B cell (primary cell): ENCODE data around the gene NUP210. TPM values are rescaled to one million over a fixed set of nuclear protein-coding genes. Genes with fewer than 3 reads are reported as not detected.

ENCODE experiments used
- ATAC-seq: fragments of 200-7000 bp; cut with Tn5 transposase; one replicate; pipeline ENCODE4 v1.10.0; 2021; ENCODE audit warnings: low read depth, mild to moderate bottlenecking, moderate number of reproducible peaks, moderate library complexity
- CTCF ChIA-PET: fragments of 350-600 bp; sonication (Branson Sonifier 250); formaldehyde crosslinking; loops from one replicate; lab custom pipeline; 2021; ENCODE audit warnings: antibody characterized with exemption, inconsistent platforms; lab: Charles Lee
- POLR2A ChIA-PET: fragments of 350-600 bp; sonication (Branson Sonifier 250); formaldehyde crosslinking; loops from one replicate; lab custom pipeline; 2021; ENCODE audit warnings: antibody characterized with exemption; lab: Charles Lee
- DNase-seq: peaks from one replicate; pipeline ENCODE4 v3.0.0; 2013
- H2AFZ ChIP-seq: 2 replicates; pipeline ENCODE4 v1.6.1; 2012; ENCODE audit warnings: mild to moderate bottlenecking, low read depth, low read length; ENCODE audit not compliant: insufficient read depth, poor library complexity, severe bottlenecking
- H3K27ac ChIP-seq, 2 donors: 1 replicate in 1 of 2; 2 replicates in 1 of 2; pipeline ENCODE4 v1.5.1; 2012 to 2013; ENCODE audit warnings: low read length in 2 of 2, mild to moderate bottlenecking in 2 of 2, moderate library complexity in 1 of 2
- H3K27me3 ChIP-seq, 4 experiments: fragments of 200-600 bp in 1 of 4; sonication (generic) in 1 of 4; replicated peaks in 1 of 4; 1 replicate in 2 of 4; 2 replicates in 2 of 4; pipeline versions ENCODE4 v1.6.1 to v1.7.0; 2013 to 2016; ENCODE audit warnings: low read length in 3 of 4, mild to moderate bottlenecking in 2 of 4, mixed read lengths in 1 of 4, moderate library complexity in 1 of 4; ENCODE audit not compliant: insufficient read depth in 4 of 4, control insufficient read depth in 3 of 4; ENCODE audit errors: control extremely low read depth in 1 of 4
- H3K36me3 ChIP-seq, 2 experiments: replicated peaks in 1 of 2; 1 replicate in 1 of 2; 2 replicates in 1 of 2; pipeline versions ENCODE4 v1.6.1 to v1.7.1; 2013; ENCODE audit warnings: low read length in 1 of 2; ENCODE audit not compliant: insufficient read depth in 2 of 2, control insufficient read depth in 1 of 2; ENCODE audit errors: control extremely low read depth in 1 of 2, extremely low read depth in 1 of 2
- H3K4me1 ChIP-seq, 2 donors: fragments of 200-600 bp in 1 of 2; sonication (generic) in 1 of 2; 1 replicate in 1 of 2; 2 replicates in 1 of 2; pipeline versions ENCODE4 v1.5.1 to v1.6.1; 2013 to 2017; ENCODE audit warnings: low read length in 2 of 2; ENCODE audit not compliant: control insufficient read depth in 2 of 2, insufficient read depth in 2 of 2
- H3K4me2 ChIP-seq: replicated peaks from 2 replicates; pipeline ENCODE3; 2012; ENCODE audit warnings: mild to moderate bottlenecking, low read depth, low read length; ENCODE audit not compliant: poor library complexity, severe bottlenecking
- H3K4me3 ChIP-seq, 5 experiments: fragments of 200-600 bp in 1 of 5; sonication (generic) in 1 of 5; 1 replicate in 3 of 5; 2 replicates in 2 of 5; pipeline versions ENCODE4 v1.5.1 to v1.7.0; 2011 to 2016; ENCODE audit warnings: low read length in 4 of 5, mild to moderate bottlenecking in 4 of 5, low read depth in 2 of 5, control low read depth in 1 of 5, moderate library complexity in 1 of 5; ENCODE audit not compliant: insufficient read depth in 1 of 5; ENCODE audit errors: control extremely low read depth in 1 of 5, extremely low read depth in 1 of 5
- H3K79me2 ChIP-seq: fragments of 200-600 bp; sonication (generic); one replicate; pipeline ENCODE4 v1.6.0; 2016; ENCODE audit warnings: low read length; ENCODE audit not compliant: control insufficient read depth, insufficient read depth
- H3K9ac ChIP-seq: fragments of 200-600 bp; sonication (generic); 2 replicates; pipeline ENCODE4 v1.6.1; 2017; ENCODE audit warnings: mild to moderate bottlenecking, low read length, moderate library complexity
- H3K9me3 ChIP-seq, 3 donors: one replicate each; pipeline versions ENCODE4 v1.6.1 to v1.7.1; 2013; ENCODE audit warnings: low read length in 2 of 3; ENCODE audit not compliant: control insufficient read depth in 2 of 3, insufficient read depth in 1 of 3; ENCODE audit errors: control extremely low read depth in 1 of 3
- H4K20me1 ChIP-seq: 2 replicates; pipeline ENCODE4 v1.6.0; 2012; ENCODE audit warnings: mild to moderate bottlenecking, low read length; ENCODE audit not compliant: insufficient read depth, control insufficient read depth, poor library complexity, severe bottlenecking
- H3K27ac Mint-ChIP-seq: one replicate; pipeline ENCODE4 v1.8.0; 2021; ENCODE audit warnings: mixed read lengths
- H3K27me3 Mint-ChIP-seq: one replicate; pipeline ENCODE4 v1.8.0; 2021; ENCODE audit warnings: mixed read lengths
- H3K4me1 Mint-ChIP-seq: one replicate; pipeline ENCODE4 v1.8.0; 2021; ENCODE audit warnings: mixed read lengths
- H3K4me3 Mint-ChIP-seq: one replicate; pipeline ENCODE4 v1.8.0; 2021; ENCODE audit warnings: mixed read lengths
- H3K9me3 Mint-ChIP-seq: one replicate; pipeline ENCODE4 v1.8.0; 2022; ENCODE audit warnings: mixed read lengths; ENCODE audit not compliant: insufficient read depth
- CTCF ChIP-seq: fragments of 200-600 bp; IDR thresholded peaks from one replicate; pipeline ENCODE4 v1.8.0; 2022; ENCODE audit warnings: antibody characterized with exemption, mild to moderate bottlenecking
- EZH2 ChIP-seq: IDR thresholded peaks from 2 replicates; pipeline ENCODE4 v1.6.1; 2012; ENCODE audit warnings: borderline replicate concordance, low read depth, mild to moderate bottlenecking, moderate library complexity, low read length; ENCODE audit not compliant: insufficient read depth, poor library complexity, severe bottlenecking
- WGBS: methylation state at CpG from one replicate; pipeline ENCODE4 v1.1.5; 2013; ENCODE audit warnings: missing lambda C conversion rate; ENCODE audit not compliant: insufficient coverage; 5-methylcytosine and 5-hydroxymethylcytosine counted together
- intact Hi-C: fragments of 100-400 bp; cut with micrococcal nuclease; formaldehyde crosslinking; loops from one replicate; pipeline ENCODE4 v1.10.0; 2022
- polyA plus RNA-seq: library from polyadenylated mRNA; depleted of rRNA; stranded (reverse); fragments of >200 nt; gene quantifications from 2 replicates; pipeline ENCODE4 v1.2.3, GENCODE V29; 2012
- total RNA-seq, 2 donors: library from RNA; stranded (reverse); fragments of 120-200 nt in 1 of 2; gene quantifications; 1 replicate in 1 of 2; 2 replicates in 1 of 2; pipeline versions ENCODE4 v1.2.3 to v1.2.4, GENCODE V29; 2013 to 2022

The NUP210 gene
- total and polyA plus RNA-seq, 2 donors (not counting 1 experiment from before 2014, with no cell fraction given): 114 to 159 TPM

GRCh38 chr3:13280122-13280790 is 139.9 kb downstream of the NUP210 start:
- WGBS: 99% methylated on average over 5 of the region's 8 CpGs
- intact Hi-C loops: no loop called here
- DNase-seq (no peak), ATAC-seq (no peak)
- ChIA-PET CTCF (interaction anchor here (1.1 kb wide), 1 partner anchor 188 kb away, joined by 4 read pairs; no protein-coding TSS in a partner anchor), POLR2A (no interaction called here)
- peak overlapping the region; percentile 56 for H3K27ac Mint-ChIP-seq
- H3K27me3 ChIP-seq: peaks cover 2 to 37% (median 22%) of the 10 kb centered on the region in 4 experiments
- no peak overlapping the region for H3K27ac ChIP-seq
- no peak overlapping the region for H3K4me3 ChIP-seq
- H3K27me3 Mint-ChIP-seq: peaks cover 36% of the 10 kb centered on the region
- peaks cover 21% of the 10 kb centered on the region in 2 donors for H3K4me1 ChIP-seq
- no peaks in the 10 kb centered on the region for H3K36me3 ChIP-seq
- no peak overlapping the region for H3K4me2 ChIP-seq
- H2AFZ ChIP-seq: no peak overlapping the region
- TF ChIP-seq CTCF (no peak), EZH2 (no peak)
- H3K4me3 Mint-ChIP-seq: no peak overlapping the region
- no peaks in the 10 kb centered on the region for H3K9me3 Mint-ChIP-seq
- no peak overlapping the region for H3K9ac ChIP-seq
- H4K20me1 ChIP-seq: peaks cover 7% of the 10 kb centered on the region
- H3K9me3 ChIP-seq: peaks cover 5 to 32% (median 11%) of the 10 kb centered on the region in 3 donors
- peaks cover 13% of the 10 kb centered on the region for H3K4me1 Mint-ChIP-seq
- H3K79me2 ChIP-seq: no peaks in the 10 kb centered on the region

GRCh38 chr3:13279532-13279910 is 140.6 kb downstream of the NUP210 start:
- intact Hi-C loops: no loop called here
- no peaks in the 10 kb centered on the region for H3K9me3 Mint-ChIP-seq
- peaks cover 18% of the 10 kb centered on the region for H3K4me1 Mint-ChIP-seq
- Histone ChIP-seq H3K27ac (no peak overlapping the region), H4K20me1 (peaks cover 7% of the 10 kb centered on the region), H3K36me3 (no peaks in the 10 kb centered on the region), H3K79me2 (no peaks in the 10 kb centered on the region), H3K9ac (no peak overlapping the region), H3K27me3 (peaks cover 2 to 30% (median 18%) of the 10 kb centered on the region in 4 experiments), H3K4me2 (no peak overlapping the region), H3K4me3 (no peak overlapping the region), H3K4me1 (peaks cover 21 to 23% of the 10 kb centered on the region in 2 donors), H3K9me3 (peaks cover 5 to 25% (median 10%) of the 10 kb centered on the region in 3 donors), H2AFZ (no peak overlapping the region)
- TF ChIP-seq EZH2: no peak
- TF ChIP-seq CTCF: no peak
- DNase-seq (no peak), ATAC-seq (no peak)
- POLR2A ChIA-PET: no interaction called here
- peaks cover 35% of the 10 kb centered on the region for H3K27me3 Mint-ChIP-seq
- H3K4me3 Mint-ChIP-seq: no peak overlapping the region
- WGBS: 89% methylated on average over 5 of the region's 6 CpGs
- CTCF ChIA-PET: no interaction called here
- no peak overlapping the region for H3K27ac Mint-ChIP-seq
